HepG2 (cell line): ENCODE results near the gene SCP2. TPM values are rescaled to one million over a fixed set of nuclear protein-coding genes. Genes with fewer than 3 reads are reported as not detected.
A peak's percentile ranks its signal among the peaks of the same experiment; 100 is the strongest.

ENCODE experiments used
- HMGXB3 ChIP-seq: sonication (generic); formaldehyde crosslinking; IDR thresholded peaks from 2 replicates; pipeline ENCODE4 v1.4.0; 2020; ENCODE audit warnings: missing genetic modification reagents, borderline replicate concordance
- HNF4A ChIP-seq: sonication (generic); formaldehyde crosslinking; IDR thresholded peaks from 2 replicates; pipeline ENCODE4 v1.4.0; 2020; ENCODE audit warnings: missing genetic modification reagents
- KIAA2018 ChIP-seq: sonication (generic); formaldehyde crosslinking; IDR thresholded peaks from 2 replicates; pipeline ENCODE4 v1.5.0; 2020; ENCODE audit warnings: mild to moderate bottlenecking, missing genetic modification reagents, borderline replicate concordance
- KMT2A ChIP-seq: sonication (generic); formaldehyde crosslinking; IDR thresholded peaks from 2 replicates; pipeline ENCODE4 v1.4.0; 2020; ENCODE audit warnings: missing genetic modification reagents
- ZBTB7B ChIP-seq: sonication (generic); formaldehyde crosslinking; IDR thresholded peaks from 2 replicates; pipeline ENCODE4 v1.4.0; 2020; ENCODE audit warnings: missing genetic modification reagents
- ZMYM2 ChIP-seq: sonication (generic); formaldehyde crosslinking; IDR thresholded peaks from 2 replicates; pipeline ENCODE4 v1.8.0; 2022; ENCODE audit warnings: mild to moderate bottlenecking, missing genetic modification reagents
- polyA plus RNA-seq, 8 experiments: library from polyadenylated mRNA; depleted of rRNA in 3 of 8; stranded (reverse) in 7 of 8; unstranded in 1 of 8; fragments of >200 nt; fragmentation: Illumina TruSeq in 4 of 8; extraction: Trizol in 4 of 8; gene quantifications; 2 replicates each; pipeline versions ENCODE4 v1.2.1 to v1.2.3, GENCODE V29; 2011 to 2016; ENCODE audit warnings: low read depth in 4 of 8, missing spikeins in 1 of 8, mixed read lengths in 1 of 8; ENCODE audit not compliant: insufficient read depth in 1 of 8
- total RNA-seq, 5 experiments: library from RNA; depleted of rRNA; stranded (reverse); fragments of >200 nt; fragmentation: Illumina TruSeq; extraction: Trizol; gene quantifications; 2 replicates each; pipeline ENCODE4 v1.2.3, GENCODE V29; 2016; ENCODE audit warnings: low read depth in 1 of 5
- TF ChIP-seq, protein P1 (sequence below): sonication (generic); formaldehyde crosslinking; IDR thresholded peaks from 2 replicates; pipeline ENCODE4 v1.5.1; 2020; ENCODE audit warnings: mild to moderate bottlenecking, missing genetic modification reagents, borderline replicate concordance

The SCP2 gene
- total and polyA plus RNA-seq, 2 of the 13 experiments (the other 11 are each of a cell fraction or from before 2014, with no cell fraction given): 59.0 to 133 TPM

DNA sequence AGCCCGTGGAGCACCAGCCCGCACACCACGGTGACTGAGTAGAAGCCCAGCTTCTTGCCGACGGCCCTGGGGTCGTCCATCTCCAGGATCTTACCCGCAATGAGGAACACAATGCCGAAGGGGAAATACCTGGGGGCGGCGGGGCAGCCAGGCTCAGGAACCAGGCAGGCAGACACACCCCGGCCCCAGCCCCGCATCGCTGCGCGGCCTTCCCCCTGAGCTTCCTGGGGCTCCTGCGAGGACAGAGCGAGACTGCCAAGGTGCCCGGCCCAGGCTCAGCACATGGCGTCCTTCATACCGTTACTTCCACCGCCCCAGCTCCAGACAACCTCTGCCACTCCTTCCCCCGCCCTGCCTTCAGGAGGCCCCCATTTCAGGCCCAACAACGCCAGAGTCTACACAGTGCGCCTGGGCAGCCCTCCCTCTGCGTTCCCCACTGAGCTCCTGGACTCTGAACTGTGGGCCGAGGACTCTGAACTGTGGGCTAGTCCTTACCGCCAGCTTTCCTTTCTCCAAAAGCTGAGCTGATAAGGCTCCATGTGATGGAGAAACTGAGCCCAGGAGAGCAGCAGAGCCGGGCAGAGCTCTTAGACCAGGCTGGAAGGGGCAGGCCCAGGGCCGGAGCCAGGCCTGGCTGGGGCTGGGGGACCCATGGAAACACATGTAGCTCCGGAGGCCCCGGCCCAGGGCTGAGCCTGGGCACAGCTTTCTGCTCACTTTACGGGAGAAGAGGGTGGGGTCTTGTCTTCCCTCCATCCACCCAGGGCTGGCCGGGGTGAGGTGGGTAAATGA is 165.8 kb downstream of the SCP2 start (continued):
- no peak for TF ChIP-seq KIAA2018 (CRISPR knock-in tag)
- no peak for TF ChIP-seq HMGXB3 (CRISPR knock-in tag)
- no peak for TF ChIP-seq ZMYM2 (CRISPR knock-in tag)
- TF ChIP-seq ZBTB7B (CRISPR knock-in tag): no peak
- TF ChIP-seq KMT2A (CRISPR knock-in tag): no peak
- TF ChIP-seq, protein P1, sequence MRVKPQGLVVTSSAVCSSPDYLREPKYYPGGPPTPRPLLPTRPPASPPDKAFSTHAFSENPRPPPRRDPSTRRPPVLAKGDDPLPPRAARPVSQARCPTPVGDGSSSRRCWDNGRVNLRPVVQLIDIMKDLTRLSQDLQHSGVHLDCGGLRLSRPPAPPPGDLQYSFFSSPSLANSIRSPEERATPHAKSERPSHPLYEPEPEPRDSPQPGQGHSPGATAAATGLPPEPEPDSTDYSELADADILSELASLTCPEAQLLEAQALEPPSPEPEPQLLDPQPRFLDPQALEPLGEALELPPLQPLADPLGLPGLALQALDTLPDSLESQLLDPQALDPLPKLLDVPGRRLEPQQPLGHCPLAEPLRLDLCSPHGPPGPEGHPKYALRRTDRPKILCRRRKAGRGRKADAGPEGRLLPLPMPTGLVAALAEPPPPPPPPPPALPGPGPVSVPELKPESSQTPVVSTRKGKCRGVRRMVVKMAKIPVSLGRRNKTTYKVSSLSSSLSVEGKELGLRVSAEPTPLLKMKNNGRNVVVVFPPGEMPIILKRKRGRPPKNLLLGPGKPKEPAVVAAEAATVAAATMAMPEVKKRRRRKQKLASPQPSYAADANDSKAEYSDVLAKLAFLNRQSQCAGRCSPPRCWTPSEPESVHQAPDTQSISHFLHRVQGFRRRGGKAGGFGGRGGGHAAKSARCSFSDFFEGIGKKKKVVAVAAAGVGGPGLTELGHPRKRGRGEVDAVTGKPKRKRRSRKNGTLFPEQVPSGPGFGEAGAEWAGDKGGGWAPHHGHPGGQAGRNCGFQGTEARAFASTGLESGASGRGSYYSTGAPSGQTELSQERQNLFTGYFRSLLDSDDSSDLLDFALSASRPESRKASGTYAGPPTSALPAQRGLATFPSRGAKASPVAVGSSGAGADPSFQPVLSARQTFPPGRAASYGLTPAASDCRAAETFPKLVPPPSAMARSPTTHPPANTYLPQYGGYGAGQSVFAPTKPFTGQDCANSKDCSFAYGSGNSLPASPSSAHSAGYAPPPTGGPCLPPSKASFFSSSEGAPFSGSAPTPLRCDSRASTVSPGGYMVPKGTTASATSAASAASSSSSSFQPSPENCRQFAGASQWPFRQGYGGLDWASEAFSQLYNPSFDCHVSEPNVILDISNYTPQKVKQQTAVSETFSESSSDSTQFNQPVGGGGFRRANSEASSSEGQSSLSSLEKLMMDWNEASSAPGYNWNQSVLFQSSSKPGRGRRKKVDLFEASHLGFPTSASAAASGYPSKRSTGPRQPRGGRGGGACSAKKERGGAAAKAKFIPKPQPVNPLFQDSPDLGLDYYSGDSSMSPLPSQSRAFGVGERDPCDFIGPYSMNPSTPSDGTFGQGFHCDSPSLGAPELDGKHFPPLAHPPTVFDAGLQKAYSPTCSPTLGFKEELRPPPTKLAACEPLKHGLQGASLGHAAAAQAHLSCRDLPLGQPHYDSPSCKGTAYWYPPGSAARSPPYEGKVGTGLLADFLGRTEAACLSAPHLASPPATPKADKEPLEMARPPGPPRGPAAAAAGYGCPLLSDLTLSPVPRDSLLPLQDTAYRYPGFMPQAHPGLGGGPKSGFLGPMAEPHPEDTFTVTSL (CRISPR knock-in tag): no peak
- TF ChIP-seq HNF4A (CRISPR knock-in tag): peak; percentile 73
